Activated CD8-positive, alpha-beta memory T cell treated with anti-CD3 and anti-CD28 coated beads for 4 hours (primary cell): Measurements from ENCODE around the gene ATM.
"Not testable (repeated sequence)": the region's sequence is repeated elsewhere in the genome, so short reads cannot be mapped to it uniquely, and the experiment has no call there.

Experiments used
- DNase-seq, 2 donors: peaks; one replicate each; pipeline ENCODE4 v3.0.0-alpha.2; 2020; ENCODE audit warnings: low read depth in 2 of 2

Gene ATM

GRCh38 chr11:108286956-108287355 is 64.1 kb downstream of the ATM start:
- DNase-seq: no peak

DNA sequence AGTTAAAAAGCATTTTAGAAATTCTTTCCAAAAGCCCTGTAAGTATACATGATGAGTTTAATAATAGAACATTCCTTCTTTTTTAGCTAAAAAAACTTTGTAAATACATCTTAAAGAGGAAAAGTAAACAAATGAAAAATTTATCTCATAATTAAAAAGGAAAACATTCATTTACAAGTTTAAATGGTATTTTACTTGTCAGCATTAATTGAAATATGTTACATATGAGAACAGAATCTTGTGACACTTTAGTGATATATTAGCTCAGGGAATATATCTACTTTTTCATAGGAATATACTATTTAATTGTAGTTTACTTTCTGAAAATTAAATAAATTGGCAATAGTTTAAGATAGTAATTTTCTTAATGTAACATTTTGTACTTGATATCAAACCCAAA is 66.2 kb downstream of the ATM start:
- DNase-seq: not testable (repeated sequence)

DNA sequence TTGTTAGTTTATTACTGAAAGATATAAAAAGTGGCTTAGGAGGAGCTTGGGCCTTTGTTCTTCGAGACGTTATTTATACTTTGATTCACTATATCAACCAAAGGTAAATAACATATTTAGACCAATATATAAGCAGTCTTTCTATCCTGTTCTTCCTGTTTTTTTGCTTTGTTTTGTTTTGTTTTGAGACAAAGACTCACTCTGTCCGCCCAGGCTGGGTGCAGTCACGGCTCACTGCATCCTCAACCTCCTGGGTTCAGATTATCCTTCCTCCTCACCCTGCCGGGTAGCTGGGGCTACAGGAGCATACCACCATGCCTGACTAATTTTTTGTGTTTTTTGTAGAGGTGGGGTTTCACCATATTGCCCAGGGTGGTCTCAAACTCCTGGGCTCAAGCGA is 66.8 kb downstream of the ATM start:
- no peak for DNase-seq

DNA sequence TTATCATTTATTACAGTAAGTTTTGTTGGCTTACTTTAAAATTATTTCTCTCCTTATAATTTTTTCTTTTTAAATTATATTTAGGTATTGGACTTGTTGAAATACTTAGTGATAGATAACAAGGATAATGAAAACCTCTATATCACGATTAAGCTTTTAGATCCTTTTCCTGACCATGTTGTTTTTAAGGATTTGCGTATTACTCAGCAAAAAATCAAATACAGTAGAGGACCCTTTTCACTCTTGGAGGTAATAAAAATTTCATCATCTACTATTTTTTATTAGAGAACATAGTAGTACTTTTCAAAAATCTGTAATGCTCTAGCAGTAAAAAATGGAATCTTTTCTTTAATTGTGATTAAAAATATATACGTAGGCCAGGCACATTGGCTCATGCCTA is 70.4 kb downstream of the ATM start:
- DNase-seq: no peak

GRCh38 chr11:108302121-108302785 is 79.4 kb downstream of the ATM start:
- DNase-seq: no peak

- DNase-seq: no peak
Measured at GRCh38 chr11:108307751-108308150, 84.9 kb downstream of the ATM start.

- DNase-seq: no peak
Measured at GRCh38 chr11:108313444-108313843, 90.6 kb downstream of the ATM start.

DNA sequence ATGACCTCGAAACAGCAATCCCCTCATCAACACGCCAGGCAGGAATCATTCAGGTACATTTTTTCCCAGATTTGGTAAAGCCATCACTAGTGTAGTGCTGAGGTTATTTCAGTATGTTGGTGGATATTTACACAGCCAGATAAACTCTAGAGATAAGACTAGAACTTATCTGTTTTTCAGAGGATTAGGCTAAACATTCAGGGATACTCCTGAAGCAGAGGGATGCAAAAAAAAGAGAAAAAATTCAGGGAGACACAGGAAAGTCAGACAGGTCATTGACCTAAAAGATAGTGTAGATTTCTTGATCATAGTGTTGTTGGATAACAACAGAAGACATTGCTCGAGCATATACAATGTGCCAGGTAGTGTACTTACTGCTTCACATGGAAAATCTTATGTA is 93.2 kb downstream of the ATM start:
- DNase-seq: no peak

- DNase-seq: no peak
Measured at GRCh38 chr11:108319541-108320145, 96.8 kb downstream of the ATM start.

DNA sequence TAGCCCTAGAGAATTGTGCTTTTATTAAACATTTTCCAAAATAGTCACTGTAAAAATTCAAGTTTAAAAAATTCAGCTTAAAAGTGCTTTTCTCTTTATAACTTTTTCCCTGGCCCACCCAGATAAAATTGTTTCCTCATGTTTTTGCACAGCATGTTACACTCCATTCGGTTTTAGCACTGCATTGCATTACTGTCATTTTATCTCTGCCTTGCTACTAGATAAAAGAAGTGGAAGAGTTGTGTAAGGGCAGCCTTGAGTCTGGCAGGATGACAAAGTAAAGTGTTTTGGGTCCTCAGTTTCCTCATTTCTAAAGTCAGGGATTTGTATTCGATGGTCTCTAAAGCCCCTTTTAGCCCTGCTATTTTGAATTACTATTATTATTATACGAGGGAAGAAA is 99.8 kb downstream of the ATM start:
- DNase-seq: no peak

- no peak for DNase-seq
Measured at GRCh38 chr11:108324587-108324986, 101.7 kb downstream of the ATM start.

- DNase-seq: no peak
Measured at GRCh38 chr11:108333403-108333899, 110.6 kb downstream of the ATM start.

DNA sequence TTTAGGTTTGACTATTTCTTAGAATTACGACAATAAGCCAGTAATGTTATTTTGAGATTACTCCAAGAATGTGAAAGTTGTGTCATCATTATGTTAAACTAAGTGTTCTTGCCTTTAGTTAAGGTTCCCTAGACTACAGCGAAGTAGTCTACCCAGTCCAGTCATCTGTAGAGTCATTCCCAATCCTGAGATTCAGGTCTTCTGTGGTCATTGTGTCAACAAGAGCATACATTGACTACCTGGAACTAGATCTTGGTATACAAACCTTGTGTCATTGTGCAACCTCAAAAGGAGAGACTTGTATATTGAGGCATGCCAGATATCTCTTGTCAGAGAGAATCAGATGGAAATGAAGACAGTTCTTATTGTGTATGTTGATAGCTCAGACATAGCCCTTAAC is 115.9 kb downstream of the ATM start:
- no peak for DNase-seq

GRCh38 chr11:108340973-108341372 is 118.1 kb downstream of the ATM start:
- DNase-seq: no peak

DNA sequence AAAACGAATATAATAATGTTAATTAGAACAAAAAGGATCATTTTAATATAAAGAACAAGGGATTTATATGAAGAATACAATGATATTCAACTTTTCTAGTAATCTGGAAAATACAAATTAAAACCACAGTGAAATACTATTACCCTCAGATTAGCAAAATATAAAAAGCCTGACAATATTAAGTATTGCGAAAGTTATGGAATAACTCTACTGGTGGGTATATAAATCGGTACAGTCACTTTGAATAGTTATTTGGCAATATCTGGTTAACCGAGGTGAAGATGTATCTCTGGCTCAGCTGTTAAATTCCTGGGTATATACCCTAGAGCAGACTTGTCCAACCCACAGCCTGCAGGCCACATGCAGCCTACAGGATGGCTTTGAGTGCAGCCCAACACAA is 118.8 kb downstream of the ATM start:
- DNase-seq: no peak

GRCh38 chr11:108343714-108344113 is 120.8 kb downstream of the ATM start:
- no peak for DNase-seq

DNA sequence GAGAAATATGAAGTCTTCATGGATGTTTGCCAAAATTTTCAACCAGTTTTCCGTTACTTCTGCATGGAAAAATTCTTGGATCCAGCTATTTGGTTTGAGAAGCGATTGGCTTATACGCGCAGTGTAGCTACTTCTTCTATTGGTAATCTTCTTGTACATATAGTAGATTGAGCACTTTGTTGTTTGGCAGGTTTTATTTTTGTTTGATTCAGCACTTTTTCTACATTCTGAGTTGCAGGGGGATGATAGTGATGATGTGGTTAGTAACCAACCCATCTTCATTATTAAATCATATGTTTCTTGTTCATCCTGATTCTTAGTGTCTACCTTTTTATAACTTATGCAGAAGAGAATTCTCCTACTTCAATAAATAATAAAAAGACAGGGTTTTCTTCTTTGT is 122.9 kb downstream of the ATM start:
- DNase-seq: no peak

DNA sequence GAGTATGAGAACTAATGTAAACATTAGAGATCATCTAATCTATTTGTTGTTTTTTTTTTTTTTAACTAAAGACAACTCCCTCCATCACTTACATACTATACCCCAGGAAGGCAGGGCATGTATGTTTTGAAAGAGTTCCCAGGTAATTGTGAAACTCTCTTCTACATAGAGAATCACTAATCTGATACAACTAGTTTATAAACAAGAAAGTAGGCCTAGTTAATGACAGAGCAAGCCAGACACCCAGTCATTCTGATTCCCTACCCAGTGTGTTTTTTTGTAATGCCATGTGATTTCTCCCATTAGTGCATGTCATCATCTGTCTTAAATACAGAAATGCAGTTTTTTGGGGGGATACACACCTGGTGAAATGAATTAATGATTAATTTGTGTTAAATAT is 123.6 kb downstream of the ATM start:
- no peak for DNase-seq

DNA sequence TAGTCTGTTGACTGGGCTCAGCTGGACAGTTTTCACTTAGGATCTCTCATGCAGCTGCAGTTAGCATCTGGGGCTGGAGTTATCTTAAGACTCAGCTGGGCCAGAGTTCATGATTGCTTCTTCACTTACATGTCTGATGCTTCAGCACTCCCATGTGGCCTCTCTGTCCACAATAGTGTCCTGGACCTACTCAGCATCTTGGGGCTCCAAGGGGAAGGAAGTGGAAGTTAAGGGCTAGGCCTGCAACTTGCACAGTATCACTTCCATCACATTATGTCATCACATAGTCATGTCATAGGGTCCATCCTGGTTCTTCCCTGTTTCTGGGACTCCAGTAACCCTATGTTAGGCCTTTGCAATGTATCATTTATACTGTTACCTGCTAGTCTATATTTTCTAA is 128.6 kb downstream of the ATM start:
- no peak for DNase-seq

- DNase-seq: no peak
Measured at GRCh38 chr11:108364159-108364558, 141.3 kb downstream of the ATM start.

GRCh38 chr11:108368134-108368533 is 145.3 kb downstream of the ATM start:
- no peak for DNase-seq

DNA sequence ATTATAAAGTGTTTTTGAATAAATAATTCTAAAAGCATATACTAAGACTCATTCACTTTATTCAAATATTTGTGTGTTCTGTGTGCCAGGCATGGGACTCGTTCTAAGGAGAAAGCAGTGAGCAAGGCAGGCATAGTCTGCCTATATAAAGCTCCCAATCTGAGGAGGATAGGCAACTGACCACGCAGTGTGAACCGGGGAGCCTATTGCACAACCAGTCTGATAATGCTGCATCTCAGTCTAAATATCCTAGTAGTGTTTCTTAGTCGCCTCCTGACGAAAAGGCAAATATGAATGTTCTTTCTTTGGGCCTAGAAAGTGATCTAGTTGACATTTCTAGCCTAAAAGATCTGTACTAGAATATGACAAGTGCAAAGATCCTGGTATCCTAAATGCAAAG is 146.2 kb downstream of the ATM start:
- no peak for DNase-seq

GRCh38 chr11:108370315-108370714 is 147.4 kb downstream of the ATM start:
- no peak for DNase-seq

GRCh38 chr11:108370990-108371389 is 148.1 kb downstream of the ATM start:
- DNase-seq: no peak
